IPS-NIHi7 (cell line): ENCODE data around the gene ITPR2.
A peak's percentile ranks its signal among the peaks of the same experiment; 100 is the strongest.
"Not testable (repeated sequence)": the region's sequence is repeated elsewhere in the genome, so short reads cannot be mapped to it uniquely, and the experiment has no call there.

ENCODE experiments used
- DNase-seq: peaks from one replicate; pipeline ENCODE4 v3.0.0; 2012; ENCODE audit warnings: mixed read lengths; ENCODE audit errors: extremely low spot score

ITPR2 gene

GRCh38 chr12:26848156-26848825 is 15.3 kb upstream of the ITPR2 start:
- DNase-seq = no peak

GRCh38 chr12:26847431-26847830 is 14.4 kb upstream of the ITPR2 start:
- no peak for DNase-seq

- no peak for DNase-seq
These were observed 13.4 kb upstream of the ITPR2 start for GRCh38 chr12:26846416-26846815.

GRCh38 chr12:26845984-26846383 is 13.0 kb upstream of the ITPR2 start:
- no peak for DNase-seq

GRCh38 chr12:26845057-26845666 is 12.2 kb upstream of the ITPR2 start:
- no peak for DNase-seq

GRCh38 chr12:26843311-26843710 is 10.3 kb upstream of the ITPR2 start:
- no peak for DNase-seq

- DNase-seq = no peak
These were observed 8.1 kb upstream of the ITPR2 start for GRCh38 chr12:26841085-26841484.

- no peak for DNase-seq
These were observed 6.5 kb upstream of the ITPR2 start for GRCh38 chr12:26839512-26839911.

GRCh38 chr12:26838888-26839416 is 6.0 kb upstream of the ITPR2 start:
- DNase-seq = no peak

GRCh38 chr12:26836201-26836600 is 3.2 kb upstream of the ITPR2 start:
- no peak for DNase-seq

- not testable (repeated sequence) for DNase-seq
These were observed 1.6 kb upstream of the ITPR2 start for GRCh38 chr12:26834503-26835060.

- peak; percentile 82 for DNase-seq
These were observed 923 bp upstream of the ITPR2 start for GRCh38 chr12:26833743-26834490.

GRCh38 chr12:26831951-26832821 is 808 bp downstream of the ITPR2 start:
- DNase-seq = peak; percentile 40

- peak; percentile 14 for DNase-seq
These were observed 2.0 kb downstream of the ITPR2 start for GRCh38 chr12:26830783-26831551.

- DNase-seq = no peak
These were observed 2.6 kb downstream of the ITPR2 start for GRCh38 chr12:26830363-26830762.

- DNase-seq = no peak
These were observed 4.5 kb downstream of the ITPR2 start for GRCh38 chr12:26828280-26829073.

GRCh38 chr12:26826437-26826836 is 6.6 kb downstream of the ITPR2 start:
- no peak for DNase-seq

GRCh38 chr12:26825459-26826016 is 7.5 kb downstream of the ITPR2 start:
- DNase-seq = no peak

GRCh38 chr12:26823390-26823789 is 9.6 kb downstream of the ITPR2 start:
- no peak for DNase-seq
